Left ventricle myocardium inferior (tissue), 1 donor: ENCODE results near the gene KIAA0586. TPM values are rescaled to one million over a fixed set of nuclear protein-coding genes. Genes with fewer than 3 reads are reported as not detected.
"Not testable (repeated sequence)": the region's sequence is repeated elsewhere in the genome, so short reads cannot be mapped to it uniquely, and the experiment has no call there.

Experiments
- DNase-seq: peaks from one replicate; pipeline ENCODE4 v3.0.0-alpha.2; 2020
- H3K27ac ChIP-seq: fragments of 200-600 bp; replicated peaks from 2 replicates; pipeline ENCODE4 v1.8.0; 2021
- H3K27me3 ChIP-seq: fragments of 200-600 bp; 2 replicates; pipeline ENCODE4 v1.8.0; 2021; ENCODE audit warnings: low read depth
- H3K36me3 ChIP-seq: fragments of 200-600 bp; 2 replicates; pipeline ENCODE4 v1.8.0; 2021
- H3K4me1 ChIP-seq: fragments of 200-600 bp; 2 replicates; pipeline ENCODE4 v1.8.0; 2021
- H3K4me3 ChIP-seq: fragments of 200-600 bp; 2 replicates; pipeline ENCODE4 v1.8.0; 2021; ENCODE audit warnings: mild to moderate bottlenecking, moderate library complexity
- H3K9me3 ChIP-seq: fragments of 200-600 bp; replicated peaks from 2 replicates; pipeline ENCODE4 v1.8.0; 2021
- intact Hi-C: fragments of 100-400 bp; cut with micrococcal nuclease; formaldehyde crosslinking; loops from one replicate; pipeline ENCODE4 v1.11.0; 2022
- total RNA-seq: library from RNA; stranded (reverse); fragmentation: NEBNext Ultra II Directional; extraction: Animal tissue kit (Norgen Biotek cat#: 25700); gene quantifications from one replicate; pipeline ENCODE4 v1.2.1, GENCODE V29; 2021
- TF ChIP-seq, protein P1 (sequence below): fragments of 200-600 bp; IDR thresholded peaks from 2 replicates; pipeline ENCODE4 v1.8.0; 2021; ENCODE audit warnings: antibody characterized with exemption, mild to moderate bottlenecking, borderline replicate concordance
- donor health status: DM: no; HTN: yes; CAD: no; lungs with severe emphysema.

The KIAA0586 gene
- total RNA-seq, 1 donor from 2014 or later = 13.0 TPM

DNA sequence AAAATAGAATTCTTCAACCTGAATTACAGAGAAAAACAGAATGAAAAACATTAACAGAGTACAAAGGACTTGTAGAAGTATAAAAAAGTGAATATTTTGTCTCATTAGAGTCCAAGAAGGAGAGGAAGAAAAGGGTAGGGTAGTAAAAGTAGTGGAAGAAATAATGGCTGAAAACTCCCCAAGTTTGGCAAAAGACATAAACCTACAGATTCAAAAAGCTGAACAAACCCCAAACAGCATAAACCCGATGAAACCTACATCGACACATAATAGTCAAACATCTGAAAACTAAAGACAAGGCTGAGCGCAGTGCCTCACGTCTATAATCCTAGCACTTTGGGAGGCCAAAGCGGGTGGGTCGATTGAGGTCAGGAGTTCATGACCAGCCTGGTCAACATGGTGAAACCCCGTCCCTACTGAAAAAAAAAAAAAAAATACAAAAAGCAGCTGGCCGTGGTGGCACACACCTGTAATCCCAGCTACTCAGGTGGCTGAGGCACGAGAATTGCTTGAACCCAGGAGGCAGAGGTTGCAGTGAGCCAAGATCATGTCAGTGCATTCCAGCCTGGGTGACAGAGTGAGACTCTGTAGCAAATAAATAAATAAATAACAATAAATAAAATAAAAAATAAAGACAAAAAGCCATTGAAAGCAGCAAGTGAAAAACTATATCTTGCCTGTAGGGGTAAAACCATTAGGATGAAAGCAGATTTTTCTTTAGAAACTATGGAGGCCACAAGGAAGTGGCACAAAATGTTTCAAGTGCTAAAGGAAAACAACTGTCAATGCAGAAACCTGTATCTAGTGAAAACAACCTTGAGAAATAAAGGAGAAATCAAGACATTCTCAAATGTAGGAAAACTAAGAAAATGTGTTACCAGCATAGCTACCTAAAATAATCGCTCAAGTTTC is 11.6 kb upstream of the KIAA0586 start:
- intact Hi-C loops = no loop called here
- peaks cover 47% of the 10 kb centered on the region for H3K36me3 ChIP-seq

DNA sequence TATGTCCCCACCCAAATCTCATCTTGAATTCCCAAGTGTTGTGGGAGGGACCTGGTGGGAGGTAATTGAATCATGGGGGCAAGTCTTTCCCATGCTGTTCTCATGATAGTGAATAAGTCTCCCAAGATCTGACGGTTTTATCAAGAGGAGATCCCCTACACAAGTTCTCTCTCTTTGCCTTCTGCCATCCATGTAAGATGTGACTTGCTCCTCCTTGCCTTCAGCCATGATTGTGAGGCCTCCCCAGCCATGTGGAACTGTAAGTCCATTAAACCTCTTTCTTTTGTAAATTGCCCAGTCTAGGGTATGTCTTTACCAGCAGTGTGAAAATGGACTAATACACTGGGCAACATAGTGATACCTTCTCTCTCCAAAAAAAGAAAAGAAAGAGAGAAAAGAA is 10.6 kb upstream of the KIAA0586 start:
- DNase-seq, intact Hi-C loops, H3K27me3 ChIP-seq, H3K4me3 ChIP-seq, H3K4me1 ChIP-seq, H3K9me3 ChIP-seq, H3K27ac ChIP-seq: not testable (repeated sequence)
- H3K36me3 ChIP-seq = peaks cover 46% of the 10 kb centered on the region

More for the DNA sequence above, 11.6 kb upstream of the KIAA0586 start:
- no peak overlapping the region for H3K4me3 ChIP-seq
- no peaks in the 10 kb centered on the region for H3K27me3 ChIP-seq
- TF ChIP-seq, protein P1, sequence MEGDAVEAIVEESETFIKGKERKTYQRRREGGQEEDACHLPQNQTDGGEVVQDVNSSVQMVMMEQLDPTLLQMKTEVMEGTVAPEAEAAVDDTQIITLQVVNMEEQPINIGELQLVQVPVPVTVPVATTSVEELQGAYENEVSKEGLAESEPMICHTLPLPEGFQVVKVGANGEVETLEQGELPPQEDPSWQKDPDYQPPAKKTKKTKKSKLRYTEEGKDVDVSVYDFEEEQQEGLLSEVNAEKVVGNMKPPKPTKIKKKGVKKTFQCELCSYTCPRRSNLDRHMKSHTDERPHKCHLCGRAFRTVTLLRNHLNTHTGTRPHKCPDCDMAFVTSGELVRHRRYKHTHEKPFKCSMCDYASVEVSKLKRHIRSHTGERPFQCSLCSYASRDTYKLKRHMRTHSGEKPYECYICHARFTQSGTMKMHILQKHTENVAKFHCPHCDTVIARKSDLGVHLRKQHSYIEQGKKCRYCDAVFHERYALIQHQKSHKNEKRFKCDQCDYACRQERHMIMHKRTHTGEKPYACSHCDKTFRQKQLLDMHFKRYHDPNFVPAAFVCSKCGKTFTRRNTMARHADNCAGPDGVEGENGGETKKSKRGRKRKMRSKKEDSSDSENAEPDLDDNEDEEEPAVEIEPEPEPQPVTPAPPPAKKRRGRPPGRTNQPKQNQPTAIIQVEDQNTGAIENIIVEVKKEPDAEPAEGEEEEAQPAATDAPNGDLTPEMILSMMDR = no peak
- no peak overlapping the region for H3K27ac ChIP-seq
- no peaks in the 10 kb centered on the region for H3K9me3 ChIP-seq
- H3K4me1 ChIP-seq = peaks cover 6% of the 10 kb centered on the region
- no peak for DNase-seq

DNA sequence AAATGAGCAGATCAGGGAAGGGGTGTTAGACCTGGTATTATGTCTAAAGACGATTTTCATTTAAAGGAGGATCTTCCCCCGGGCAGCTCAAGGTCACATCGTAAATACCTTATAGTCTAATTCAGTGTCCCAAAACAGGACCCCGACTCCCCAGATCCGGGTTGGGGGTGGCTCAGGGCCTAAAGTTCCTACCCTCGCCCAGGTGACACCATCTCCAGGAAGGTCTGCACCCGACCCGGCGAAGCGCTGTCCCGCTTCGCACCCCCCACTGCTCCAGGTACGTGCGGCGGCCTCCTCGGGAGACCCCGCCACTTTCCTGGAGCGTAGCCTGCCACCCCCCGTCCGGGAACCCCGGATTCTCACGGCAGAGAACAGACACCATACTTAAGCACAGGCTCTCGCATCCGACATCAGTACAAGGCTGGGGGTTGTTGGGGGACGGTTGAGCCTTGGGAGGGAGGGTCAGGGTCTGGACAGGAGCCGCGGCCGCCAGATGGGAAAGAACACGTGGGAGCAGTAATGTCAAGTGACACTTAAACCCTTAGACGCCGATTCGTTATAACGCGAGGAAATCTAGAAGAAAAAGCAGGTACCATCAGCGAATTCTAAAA is 744 bp upstream of the KIAA0586 start:
- no peaks in the 10 kb centered on the region for H3K27me3 ChIP-seq
- peak overlapping the region; percentile 96 for H3K4me3 ChIP-seq
- intact Hi-C loops = no loop called here
- H3K4me1 ChIP-seq = peaks cover 42% of the 10 kb centered on the region
- H3K9me3 ChIP-seq = no peaks in the 10 kb centered on the region
- H3K36me3 ChIP-seq = peaks cover 31% of the 10 kb centered on the region
- peak overlapping the region; percentile 95 for H3K27ac ChIP-seq
- DNase-seq = peak; percentile 57
- TF ChIP-seq, protein P1 = no peak

DNA sequence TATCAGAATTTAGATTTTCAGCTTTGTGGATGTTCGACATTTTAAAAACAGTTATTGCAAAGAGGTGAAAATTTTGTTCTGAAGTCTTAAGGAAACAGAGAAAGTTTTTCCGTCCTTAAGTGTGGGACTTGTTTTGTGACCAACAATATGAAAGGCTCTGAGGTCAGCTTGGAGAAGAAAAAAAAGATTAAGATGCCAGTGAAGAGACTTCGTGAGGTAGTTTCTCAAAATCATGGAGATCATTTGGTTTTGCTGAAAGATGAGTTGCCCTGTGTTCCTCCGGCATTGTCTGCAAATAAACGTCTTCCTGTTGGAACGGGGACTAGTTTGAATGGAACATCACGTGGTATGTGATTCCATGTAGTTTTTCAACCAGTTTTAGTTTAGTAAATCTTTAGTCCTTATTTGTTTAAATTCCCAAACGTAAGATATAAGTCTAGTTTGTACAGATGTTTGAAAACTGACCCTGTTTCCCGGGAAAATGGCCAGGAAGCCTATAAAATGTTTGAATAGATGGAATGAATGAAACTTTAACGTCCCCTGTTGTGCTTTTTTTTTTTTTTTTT is 682 bp downstream of the KIAA0586 start:
- H3K27me3 ChIP-seq = no peaks in the 10 kb centered on the region
- H3K4me1 ChIP-seq = peaks cover 42% of the 10 kb centered on the region
- peaks cover 33% of the 10 kb centered on the region for H3K36me3 ChIP-seq
- no peaks in the 10 kb centered on the region for H3K9me3 ChIP-seq
- intact Hi-C loops = no loop called here
- DNase-seq = no peak
- H3K27ac ChIP-seq = peak overlapping the region; percentile 95
- TF ChIP-seq, protein P1 = no peak
- peak overlapping the region; percentile 96 for H3K4me3 ChIP-seq

DNA sequence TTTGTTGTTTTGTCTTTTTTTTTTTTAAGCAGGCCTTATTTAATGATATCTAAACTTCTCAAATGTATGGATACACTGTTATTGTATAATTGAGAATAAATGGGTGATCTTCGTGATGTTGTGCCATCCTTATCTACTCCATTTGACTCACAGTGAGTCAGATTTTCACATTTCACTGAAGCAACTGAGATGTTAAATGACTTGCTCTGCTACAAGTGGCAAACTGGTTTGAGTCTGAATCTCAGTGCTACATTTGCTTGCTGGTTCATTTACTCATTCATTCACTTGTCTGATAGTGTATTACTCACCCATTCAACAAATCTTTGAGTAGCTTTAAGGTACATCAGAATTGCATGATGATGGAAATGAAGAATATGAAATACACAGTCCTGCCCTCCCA is 2.6 kb downstream of the KIAA0586 start:
- H3K27me3 ChIP-seq = no peaks in the 10 kb centered on the region
- H3K36me3 ChIP-seq = peaks cover 42% of the 10 kb centered on the region
- intact Hi-C loops = no loop called here
- H3K27ac ChIP-seq = no peak overlapping the region
- TF ChIP-seq, protein P1 = no peak
- H3K9me3 ChIP-seq = no peaks in the 10 kb centered on the region
- peaks cover 41% of the 10 kb centered on the region for H3K4me1 ChIP-seq
- DNase-seq = no peak
- no peak overlapping the region for H3K4me3 ChIP-seq
